ENCODE results near the gene FAM167B. TPM values are rescaled to one million over a fixed set of nuclear protein-coding genes. Genes with fewer than 3 reads are reported as not detected.

Gene FAM167B
- total RNA-seq, 2 donors from 2014 or later, result 4.9 TPM; not detected in 1

- Histone ChIP-seq H3K9me3 (no peaks in the 10 kb centered on the region), H3K4me3 (no peak overlapping the region), H3K4me1 (peaks cover 31% of the 10 kb centered on the region), H3K27ac (peak overlapping the region; percentile 72 to 77 (median 74)), H3K27me3 (no peaks in the 10 kb centered on the region), H3K36me3 (replicated peaks in 1 of 2; ENCODE audit: insufficient read depth in 1 of 2, low read depth in 2 of 2) (peaks cover 5 to 7% of the 10 kb centered on the region in 2 donors)
- WGBS, 2 donors, result 13 to 22% methylated on average over 6 of the region's 6 CpGs
- peak; percentile 51 for ATAC-seq
- peak in 1 of 3 donors; percentile 5 for TF ChIP-seq POLR2A (IDR thresholded peaks at IDR 0.05)
- no peak for TF ChIP-seq CTCF (IDR thresholded peaks at IDR 0.05)
- peak; percentile 70 to 91 (median 89) for DNase-seq
- intact Hi-C loops (cut with DNase I), result no loop called here
These were observed 47.3 kb upstream of the FAM167B start for GRCh38 chr1:32199717-32200072.

- peak within 1 kb of the TSS; percentile 72 to 77 (median 74) for H3K27ac ChIP-seq
- no peaks in the 10 kb centered on the region for H3K9me3 ChIP-seq
- ATAC-seq (peak; percentile 29), DNase-seq (peak; percentile 52 to 62 (median 54))
- 0 to 1% methylated on average over 28 to 29 of the region's 34 CpGs for WGBS, 2 donors
- TF ChIP-seq CTCF (IDR thresholded peaks at IDR 0.05) (no peak), POLR2A (IDR thresholded peaks at IDR 0.05) (peak in 1 of 3 donors; percentile 9)
- peak within 1 kb of the TSS; percentile 52 to 56 for H3K4me3 ChIP-seq
- intact Hi-C loops (cut with DNase I), result no loop called here
- no peaks in the 10 kb centered on the region for H3K27me3 ChIP-seq
- peaks cover 31% of the 10 kb centered on the region for H3K4me1 ChIP-seq
- peaks cover 5 to 7% of the 10 kb centered on the region in 2 donors for H3K36me3 ChIP-seq (replicated peaks in 1 of 2; ENCODE audit: insufficient read depth in 1 of 2, low read depth in 2 of 2)
These were observed 46.6 kb upstream of the FAM167B start, which contains the start of gene CCDC28B for GRCh38 chr1:32200226-32201010. TSS of gene CCDC28B (plus strand) at chr1:32200595. CDS start at chr1:32201936, 1,341 bp downstream.

- Histone ChIP-seq H3K27ac (peak overlapping the region; percentile 72 to 77 (median 74)), H3K9me3 (no peaks in the 10 kb centered on the region), H3K4me1 (peaks cover 36% of the 10 kb centered on the region), H3K27me3 (no peaks in the 10 kb centered on the region), H3K36me3 (replicated peaks in 1 of 2; ENCODE audit: insufficient read depth in 1 of 2, low read depth in 2 of 2) (peaks cover 2 to 5% of the 10 kb centered on the region in 2 donors), H3K4me3 (peak overlapping the region; percentile 52 to 56)
- 5 to 7% methylated on average over 11 to 25 of the region's 26 CpGs for WGBS, 2 donors
- peak; percentile 38 for ATAC-seq
- intact Hi-C loops (cut with DNase I), result no loop called here
- TF ChIP-seq CTCF (IDR thresholded peaks at IDR 0.05) (peak in 1 of 7 experiments; percentile 18), POLR2A (IDR thresholded peaks at IDR 0.05) (peak in 2 of 3 donors; percentile 14 to 19)
- DNase-seq, result peak; percentile 64 to 75 (median 72)
These were observed 45.8 kb upstream of the FAM167B start for GRCh38 chr1:32201011-32201855.

GRCh38 chr1:32204943-32205361 is 42.1 kb upstream of the FAM167B start:
- peak; percentile 10 for ATAC-seq
- Histone ChIP-seq H3K4me1 (peaks cover 42% of the 10 kb centered on the region), H3K9me3 (no peaks in the 10 kb centered on the region), H3K4me3 (peak overlapping the region; percentile 62 to 66), H3K27me3 (no peaks in the 10 kb centered on the region), H3K36me3 (replicated peaks in 1 of 2; ENCODE audit: insufficient read depth in 1 of 2, low read depth in 2 of 2) (no peaks in the 10 kb centered on the region), H3K27ac (peak overlapping the region in 3 of 4 donors; percentile 44 to 64 (median 60))
- 17 to 27% methylated on average over 21 to 26 of the region's 26 CpGs for WGBS, 2 donors
- intact Hi-C loops (cut with DNase I), result no loop called here
- TF ChIP-seq CTCF (IDR thresholded peaks at IDR 0.05), result no peak
- TF ChIP-seq POLR2A (IDR thresholded peaks at IDR 0.05), result no peak
- peak in 2 of 4 donors; percentile 30 to 39 for DNase-seq

Measured in body of pancreas (tissue), 4 donors.